ENCODE data around the gene SLC12A2. TPM values are rescaled to one million over a fixed set of nuclear protein-coding genes. Genes with fewer than 3 reads are reported as not detected.

SLC12A2 gene
- total RNA-seq, 1 experiment from 2014 or later, result 41.2 TPM

- TF ChIP-seq REST (IDR thresholded peaks at IDR 0.05; ENCODE audit: low read depth) (no peak), ELF1 (IDR thresholded peaks at IDR 0.05; ENCODE audit: borderline replicate concordance, low read depth) (no peak), MAX (IDR thresholded peaks at IDR 0.05) (no peak), ATF3 (IDR thresholded peaks at IDR 0.05) (no peak), ZFX (IDR thresholded peaks at IDR 0.05) (no peak), SIN3A (IDR thresholded peaks at IDR 0.05; ENCODE audit: low read depth) (no peak)
These were observed 88.5 kb downstream of the SLC12A2 start (continued) for GRCh38 chr5:128172102-128172501.

- ATAC-seq, result no peak
- Histone ChIP-seq H3K4me1 (ENCODE audit: control insufficient read depth in 1 of 2, insufficient read depth in 2 of 2, low read length in 2 of 2) (no peaks in the 10 kb centered on the region), H3K79me2 (ENCODE audit: insufficient read depth, low read length) (no peaks in the 10 kb centered on the region; the same call in 1 of the 2 replicates), H2AFZ (ENCODE audit: low read depth, low read length, poor library complexity, severe bottlenecking) (no peak overlapping the region), H3K27me3 (ENCODE audit: insufficient read depth, low read length) (no peaks in the 10 kb centered on the region), H3K4me3 (replicated peaks in 1 of 2; ENCODE audit: low read depth in 1 of 2, low read length in 2 of 2) (no peak overlapping the region), H3K27ac (ENCODE audit: low read depth, low read length) (no peak overlapping the region), H3K36me3 (ENCODE audit: control insufficient read depth in 1 of 2, insufficient read depth in 2 of 2, low read length in 2 of 2) (no peaks in the 10 kb centered on the region), H3K4me2 (ENCODE audit: low read length) (no peak overlapping the region), H3K9ac (ENCODE audit: low read length) (no peak overlapping the region), H3K9me3 (ENCODE audit: control insufficient read depth in 1 of 2, insufficient read depth in 1 of 2, low read depth in 1 of 2, low read length in 2 of 2) (no peaks in the 10 kb centered on the region), H4K20me1 (ENCODE audit: insufficient read depth) (no peaks in the 10 kb centered on the region), H3K9me2 (ENCODE audit: insufficient read depth) (no peaks in the 10 kb centered on the region)
- RAD21 ChIA-PET (ENCODE audit: low non-redundant PET in 1 of 2, low total read pairs in 2 of 2, uncharacterized antibody in 2 of 2, unreplicated experiment in 2 of 2), result no interaction called here
- CTCF ChIA-PET, result no interaction called here
- DNase-seq (ENCODE audit: low read depth, low spot score), result no peak
- BruUV-seq (replicated peaks), result no TSS peak
- intact Hi-C loops (cut with micrococcal nuclease), result no loop called here
- POLR2A ChIA-PET, result no interaction called here
- TF ChIP-seq REST (IDR thresholded peaks at IDR 0.05; ENCODE audit: low read depth), result no peak
- no peak for TF ChIP-seq SP1 (IDR thresholded peaks at IDR 0.05; ENCODE audit: low read depth)
- TF ChIP-seq EZH2phosphoT487 (IDR thresholded peaks at IDR 0.05; ENCODE audit: borderline replicate concordance), result no peak
- TF ChIP-seq JUND (IDR thresholded peaks at IDR 0.05), result no peak
- no peak for TF ChIP-seq POLR2A (IDR thresholded peaks at IDR 0.05; ENCODE audit: borderline replicate concordance, extremely low read depth, insufficient read depth, insufficient read length)
- TF ChIP-seq POLR2AphosphoS5 (IDR thresholded peaks at IDR 0.05; ENCODE audit: low read depth, low read length), result no peak
- no peak for TF ChIP-seq ATF3 (IDR thresholded peaks at IDR 0.05)
- TF ChIP-seq ZNF274 (IDR thresholded peaks at IDR 0.05; ENCODE audit: low read depth, low read length), result no peak
- no peak for TF ChIP-seq MAX (IDR thresholded peaks at IDR 0.05)
- no peak for TF ChIP-seq YY1 (IDR thresholded peaks at IDR 0.05; ENCODE audit: extremely low read depth, insufficient replicate concordance, low read depth, low read length)
- no peak for TF ChIP-seq RAD21 (IDR thresholded peaks at IDR 0.05; ENCODE audit: low read depth)
- TF ChIP-seq CBX3 (IDR thresholded peaks at IDR 0.05; ENCODE audit: low read depth), result no peak
- no peak for TF ChIP-seq TCF7L2 (IDR thresholded peaks at IDR 0.05; ENCODE audit: borderline replicate concordance, extremely low read depth, insufficient read depth, insufficient read length)
These were observed 91.4 kb downstream of the SLC12A2 start for GRCh38 chr5:128174951-128175350.

Data from HCT116 (cell line).